ENCODE data around the gene CRLF3. TPM values are rescaled to one million over a fixed set of nuclear protein-coding genes. Genes with fewer than 3 reads are reported as not detected.
"Not testable (repeated sequence)": the region's sequence is repeated elsewhere in the genome, so short reads cannot be mapped to it uniquely, and the experiment has no call there.

CRLF3 gene
- total RNA-seq, 1 experiment from 2014 or later: 25.8 TPM

DNA sequence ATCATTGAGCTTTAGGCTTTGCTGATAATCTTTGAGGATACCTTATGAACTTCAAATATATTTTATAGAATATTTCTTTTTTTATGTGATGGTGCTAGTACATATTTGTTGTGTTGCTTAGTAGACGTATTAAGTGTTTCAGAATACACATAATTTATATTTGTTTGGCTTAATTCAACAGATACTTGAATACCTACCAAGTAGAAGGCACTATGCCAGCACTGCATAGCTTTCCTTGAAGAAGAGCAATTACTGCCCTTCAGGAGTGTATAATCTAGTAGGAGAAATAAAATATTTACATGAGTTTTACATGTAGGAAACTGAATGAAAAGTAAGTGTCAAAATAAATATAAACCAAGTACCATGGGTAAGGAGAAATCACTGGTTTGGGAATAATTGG lies 81.8 kb downstream of the CRLF3 start:
- not testable (repeated sequence) for H3K36me3 ChIP-seq; H3K9me3 ChIP-seq (replicated peaks); H3K27ac ChIP-seq; H3K4me3 ChIP-seq; H3K27me3 ChIP-seq (replicated peaks); DNase-seq (ENCODE audit: low read depth in 1 of 2, low spot score in 2 of 2); H3K4me1 ChIP-seq (replicated peaks)

DNA sequence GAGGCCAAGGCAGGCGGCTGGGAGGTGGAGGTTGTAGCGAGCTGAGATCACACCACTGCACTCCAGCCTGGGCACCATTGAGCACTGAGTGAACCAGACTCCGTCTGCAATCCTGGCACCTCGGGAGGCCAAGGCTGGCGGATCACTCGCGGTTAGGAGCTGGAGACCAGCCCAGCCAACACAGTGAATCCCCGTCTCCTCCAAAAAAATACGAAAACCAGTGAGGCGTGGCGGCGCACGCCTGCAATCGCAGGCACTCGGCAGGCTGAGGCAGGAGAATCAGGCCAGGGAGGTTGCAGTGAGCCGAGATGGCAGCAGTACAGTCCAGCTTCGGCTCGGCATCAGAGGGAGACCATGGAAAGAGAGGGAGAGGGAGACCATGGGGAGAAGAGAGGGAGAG lies 88.1 kb downstream of the CRLF3 start:
- H3K4me3 ChIP-seq, H3K36me3 ChIP-seq: not testable (repeated sequence)
- DNase-seq (ENCODE audit: low read depth in 1 of 2, low spot score in 2 of 2): peak in 1 of 2 experiments; percentile 16

DNA sequence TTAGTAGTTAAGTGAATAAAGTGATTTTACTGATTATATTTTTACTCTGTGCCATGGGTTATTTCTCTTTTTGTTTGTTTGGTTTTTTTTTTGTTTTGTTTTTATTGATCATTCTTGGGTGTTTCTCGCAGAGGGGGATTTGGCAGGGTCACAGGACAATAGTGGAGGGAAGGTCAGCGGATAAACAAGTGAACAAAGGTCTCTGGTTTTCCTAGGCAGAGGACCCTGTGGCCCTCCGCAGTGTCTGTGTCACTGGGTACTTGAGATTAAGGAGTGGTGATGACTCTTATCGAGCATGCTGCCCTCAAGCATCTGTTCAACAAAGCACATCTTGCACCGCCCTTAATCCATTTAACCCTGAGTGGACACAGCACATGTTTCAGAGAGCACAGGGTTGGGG lies 88.8 kb downstream of the CRLF3 start:
- H3K4me3 ChIP-seq; DNase-seq (ENCODE audit: low read depth in 1 of 2, low spot score in 2 of 2); H3K4me1 ChIP-seq (replicated peaks); H3K27me3 ChIP-seq (replicated peaks); H3K9me3 ChIP-seq (replicated peaks); H3K27ac ChIP-seq; H3K36me3 ChIP-seq: not testable (repeated sequence)

More for the DNA sequence above, 88.1 kb downstream of the CRLF3 start:
- H3K27ac ChIP-seq; H3K27me3 ChIP-seq (replicated peaks); H3K9me3 ChIP-seq (replicated peaks); H3K4me1 ChIP-seq (replicated peaks): not testable (repeated sequence)

DNA sequence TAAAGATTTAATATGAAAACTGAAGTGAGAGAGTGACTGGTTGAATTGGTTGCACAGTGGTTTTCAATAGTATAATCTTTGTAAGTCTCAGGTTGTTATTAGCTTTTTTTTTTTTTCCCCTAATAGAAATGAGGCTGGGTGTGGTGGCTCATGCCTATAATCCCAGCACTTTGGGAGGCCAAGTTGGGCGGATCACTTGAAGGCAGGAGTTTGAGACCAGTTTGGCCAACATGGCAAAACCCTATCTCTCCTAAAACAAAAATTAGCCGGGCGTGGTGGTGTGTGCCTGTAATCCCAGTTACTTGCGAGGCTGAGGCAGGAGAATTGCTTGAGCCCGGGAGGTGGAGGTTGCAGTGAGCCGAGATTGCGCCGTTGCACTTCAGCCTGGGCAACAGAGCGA lies 89.3 kb downstream of the CRLF3 start:
- not testable (repeated sequence) for H3K4me1 ChIP-seq (replicated peaks); H3K27me3 ChIP-seq (replicated peaks); H3K36me3 ChIP-seq; H3K4me3 ChIP-seq; H3K27ac ChIP-seq; H3K9me3 ChIP-seq (replicated peaks)
- DNase-seq (ENCODE audit: low read depth in 1 of 2, low spot score in 2 of 2): peak in 1 of 2 experiments; percentile 5

DNA sequence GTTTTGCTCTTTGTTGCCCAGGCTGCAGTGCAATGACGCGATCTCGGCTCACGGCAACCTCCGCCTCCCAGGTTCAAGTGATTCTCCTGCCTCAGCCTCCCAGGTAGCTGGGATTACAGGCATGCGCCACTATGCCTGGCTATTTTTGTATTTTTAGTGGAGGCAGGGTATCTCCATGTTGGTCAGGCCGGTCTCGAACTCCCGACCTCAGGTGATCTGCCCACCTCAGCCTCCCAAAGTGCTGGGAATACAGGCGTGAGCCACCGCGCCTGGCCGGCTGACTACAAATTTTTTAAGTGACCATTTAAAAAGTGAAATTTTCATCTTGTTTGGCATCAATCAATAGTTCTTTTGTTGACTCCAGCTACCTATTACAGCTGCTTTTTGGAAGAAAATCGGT lies 90.3 kb downstream of the CRLF3 start:
- not testable (repeated sequence) for H3K27ac ChIP-seq; H3K4me3 ChIP-seq; H3K27me3 ChIP-seq (replicated peaks); H3K9me3 ChIP-seq (replicated peaks); H3K36me3 ChIP-seq; H3K4me1 ChIP-seq (replicated peaks)
- peak in 1 of 2 experiments; percentile 6 for DNase-seq (ENCODE audit: low read depth in 1 of 2, low spot score in 2 of 2)

Other genes with a start within 250 kb of the CRLF3 start
- gene ATAD5, start 7.3 kb upstream of the CRLF3 start, total RNA-seq (2014; rRNA removed; shearing (Covaris generic)): 7.7 and 11.6 TPM in 2 replicates
- gene TEFM, start 81.5 kb upstream of the CRLF3 start, total RNA-seq (2014; rRNA removed; shearing (Covaris generic)): 11.7 and 14.1 TPM in 2 replicates
- 0.13 and 1.3 TPM in 2 replicates for gene ADAP2, start 97.3 kb upstream of the CRLF3 start, total RNA-seq (2014; rRNA removed; shearing (Covaris generic))
- gene RNF135, start 146.3 kb upstream of the CRLF3 start, total RNA-seq (2014; rRNA removed; shearing (Covaris generic)): 14.6 and 19.0 TPM in 2 replicates

Measured in SJSA1 (cell line).